ENCODE measurements around the gene H6PD.
A peak's percentile ranks its signal among the peaks of the same experiment; 100 is the strongest.
"Not testable (repeated sequence)": the region's sequence is repeated elsewhere in the genome, so short reads cannot be mapped to it uniquely, and the experiment has no call there.

H6PD gene

GRCh38 chr1:9281071-9281827, 46.7 kb downstream of the H6PD start:
- DNase-seq: no peak

- no peak for DNase-seq
These were observed 47.5 kb downstream of the H6PD start for GRCh38 chr1:9281908-9282695.

GRCh38 chr1:9282696-9282955, 48.1 kb downstream of the H6PD start:
- no peak for DNase-seq

- DNase-seq: no peak
These were observed 49.5 kb downstream of the H6PD start for GRCh38 chr1:9284061-9284460.

- DNase-seq: no peak
These were observed 52.0 kb downstream of the H6PD start for GRCh38 chr1:9286556-9286955.

GRCh38 chr1:9289090-9289534, 54.5 kb downstream of the H6PD start:
- DNase-seq: peak; percentile 86

GRCh38 chr1:9289711-9290485, 55.3 kb downstream of the H6PD start:
- no peak for DNase-seq

- DNase-seq: no peak
These were observed 57.4 kb downstream of the H6PD start for GRCh38 chr1:9291914-9292360.

GRCh38 chr1:9292361-9293240, 58.0 kb downstream of the H6PD start, which contains the start of gene SPSB1:
Gene SPSB1, plus strand, starts transcription at chr1:9292894. Its CDS starts 62,998 bp downstream, at chr1:9355892.
- peak; percentile 75 for DNase-seq

GRCh38 chr1:9293241-9293532, 58.6 kb downstream of the H6PD start:
- no peak for DNase-seq

- peak; percentile 59 for DNase-seq
These were observed 59.2 kb downstream of the H6PD start for GRCh38 chr1:9293533-9294404.

- no peak for DNase-seq
These were observed 59.8 kb downstream of the H6PD start for GRCh38 chr1:9294405-9294773.

GRCh38 chr1:9294910-9295636, 60.5 kb downstream of the H6PD start:
- DNase-seq: no peak

- no peak for DNase-seq
These were observed 61.3 kb downstream of the H6PD start for GRCh38 chr1:9295884-9296283.

- no peak for DNase-seq
These were observed 62.3 kb downstream of the H6PD start for GRCh38 chr1:9296850-9297249.

- DNase-seq: no peak
These were observed 63.3 kb downstream of the H6PD start for GRCh38 chr1:9297831-9298230.

- no peak for DNase-seq
These were observed 63.7 kb downstream of the H6PD start for GRCh38 chr1:9298282-9298681.

GRCh38 chr1:9299571-9300541, 65.3 kb downstream of the H6PD start:
- DNase-seq: not testable (repeated sequence)

- DNase-seq: no peak
These were observed 66.0 kb downstream of the H6PD start for GRCh38 chr1:9300573-9300972.
